Amniotic stem cell (primary cell): Measurements from ENCODE around the gene UMAD1.
"Not testable (repeated sequence)": the region's sequence is repeated elsewhere in the genome, so short reads cannot be mapped to it uniquely, and the experiment has no call there.

Experiments used
- DNase-seq: peaks from one replicate; lab custom pipeline; 2025; lab: John Stamatoyannopoulos, UW

The UMAD1 gene

DNA sequence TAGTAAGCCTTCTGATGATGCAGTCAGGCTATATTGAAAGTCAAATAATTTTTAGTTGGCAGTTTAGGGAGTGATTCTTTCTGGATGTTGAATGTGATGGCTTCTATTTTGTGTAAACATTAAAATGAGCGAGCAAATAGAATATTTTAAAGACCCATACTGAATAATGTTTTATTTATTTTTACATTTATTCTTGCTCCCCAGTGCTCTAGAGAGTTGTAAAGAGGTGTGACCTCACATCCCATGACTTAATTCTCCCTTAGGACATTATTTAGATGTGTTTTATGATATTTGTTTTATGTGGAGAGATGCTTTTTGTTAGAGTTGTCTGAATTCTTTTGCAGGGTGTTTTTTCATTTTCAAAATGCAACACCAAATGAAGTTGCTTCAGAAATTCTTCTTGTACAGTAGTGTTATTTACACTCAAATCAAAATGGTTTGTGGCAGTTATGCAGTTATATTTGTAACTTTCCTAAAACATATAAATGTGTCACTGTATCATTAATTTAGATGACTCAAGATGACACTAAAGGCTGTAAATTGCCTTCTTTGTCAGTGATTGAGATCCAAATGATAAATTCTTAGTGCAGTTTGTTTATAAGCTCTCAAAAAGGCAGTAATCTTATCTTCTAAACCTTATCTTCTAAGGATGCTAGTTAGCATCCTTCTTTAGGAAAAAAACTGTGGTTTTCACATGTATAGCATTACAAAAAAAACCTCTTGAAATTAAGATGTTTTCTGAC lies 12.4 kb downstream of the UMAD1 start:
- DNase-seq = no peak

DNA sequence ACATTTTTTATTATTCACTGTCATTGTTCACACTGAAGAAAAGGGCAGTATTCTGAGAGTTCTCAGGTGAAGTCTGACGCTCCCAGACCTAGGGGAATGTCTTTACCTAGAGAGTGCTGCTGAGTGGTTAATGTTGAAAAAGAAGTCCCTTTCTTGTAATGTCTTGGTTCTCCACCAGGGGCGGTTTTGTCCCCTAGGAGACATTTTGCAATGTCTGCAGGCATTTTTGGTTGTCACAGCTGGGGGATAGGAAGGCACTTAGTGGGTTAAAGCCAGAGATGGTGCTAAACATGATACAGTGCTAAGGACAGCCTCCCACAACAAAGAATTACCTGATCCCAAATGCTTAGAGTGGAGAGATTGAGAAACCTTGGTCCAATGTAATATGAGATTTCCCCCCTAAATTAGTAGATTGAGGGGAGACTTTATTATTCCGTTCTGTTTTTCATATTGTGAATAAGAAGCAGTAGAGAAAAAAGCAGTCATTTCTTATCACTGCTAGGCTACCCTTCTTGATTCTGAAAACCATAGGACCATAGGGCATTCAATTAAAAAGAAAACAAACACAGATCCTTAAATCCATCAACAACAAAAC lies 13.1 kb downstream of the UMAD1 start:
- no peak for DNase-seq

DNA sequence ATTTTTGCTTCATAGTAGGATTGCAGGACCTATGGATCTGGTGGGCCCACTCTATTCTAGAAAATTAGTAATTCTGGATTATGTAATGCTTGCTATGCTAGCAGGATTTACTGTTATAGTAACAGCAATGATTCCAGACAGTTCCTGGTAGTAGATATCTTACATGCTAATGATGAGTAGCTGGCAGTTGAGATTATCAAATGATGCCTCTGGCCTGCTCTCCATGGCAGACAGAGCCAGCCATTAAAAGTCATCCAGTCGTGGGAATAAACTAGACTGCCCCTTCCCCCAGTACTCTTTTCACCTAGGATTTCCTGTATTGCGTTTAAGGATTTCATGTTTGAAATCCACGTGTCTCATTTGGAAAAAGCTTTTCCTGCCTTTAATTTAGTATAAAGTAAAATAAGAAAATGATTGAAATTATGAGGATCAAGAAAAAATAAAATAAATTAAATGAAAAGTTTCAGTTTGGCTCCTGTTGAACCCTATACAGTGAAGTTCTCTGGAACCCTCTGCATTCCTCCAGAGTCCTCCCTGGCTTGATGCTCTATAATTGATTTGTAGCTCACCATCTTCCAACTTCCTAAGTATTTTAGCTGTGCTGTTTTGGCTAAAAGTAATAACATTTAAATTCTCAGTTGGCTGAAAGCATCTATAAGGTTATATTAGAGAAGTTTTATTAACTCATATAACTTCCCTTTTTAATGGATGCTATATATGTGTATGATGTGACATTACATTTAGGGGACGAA lies 14.6 kb downstream of the UMAD1 start:
- no peak for DNase-seq

DNA sequence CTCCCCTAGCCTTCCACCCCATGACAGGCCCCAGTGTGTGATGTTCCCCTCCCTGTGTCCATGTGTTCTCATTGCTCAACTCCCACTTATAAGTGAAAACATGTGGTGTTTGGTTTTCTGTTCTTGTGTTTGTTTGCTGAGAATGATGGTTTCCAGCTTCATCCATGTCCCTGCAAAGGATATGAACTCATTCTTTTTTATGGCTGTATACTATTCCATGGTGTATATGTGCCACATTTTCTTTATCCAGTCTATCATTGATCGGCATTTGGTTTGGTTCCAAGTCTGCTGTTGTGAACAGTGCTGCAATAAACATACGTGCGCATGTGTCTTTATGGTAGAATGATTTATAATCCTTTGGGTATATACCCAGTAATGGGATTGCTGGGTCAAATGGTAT lies 15.9 kb downstream of the UMAD1 start:
- not testable (repeated sequence) for DNase-seq

DNA sequence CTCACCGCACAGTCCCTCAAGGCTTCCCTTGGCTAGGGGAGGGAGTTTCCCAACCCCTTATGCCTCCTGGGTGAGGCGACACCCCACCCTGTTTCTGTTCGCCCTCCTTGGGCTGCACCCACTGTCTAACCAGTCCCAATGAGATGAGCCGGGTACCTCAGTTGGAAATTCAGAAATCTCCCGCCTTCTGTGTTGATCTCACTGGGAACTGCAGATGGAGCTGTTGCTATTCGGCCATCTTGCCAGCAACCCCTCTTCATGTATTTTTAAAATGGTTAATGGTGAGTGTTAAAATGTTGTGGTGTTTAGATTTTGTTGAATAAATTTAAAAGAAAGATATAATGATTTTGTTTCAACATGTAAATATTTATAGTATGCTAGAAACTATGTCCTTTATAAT lies 22.0 kb downstream of the UMAD1 start:
- DNase-seq = no peak

DNA sequence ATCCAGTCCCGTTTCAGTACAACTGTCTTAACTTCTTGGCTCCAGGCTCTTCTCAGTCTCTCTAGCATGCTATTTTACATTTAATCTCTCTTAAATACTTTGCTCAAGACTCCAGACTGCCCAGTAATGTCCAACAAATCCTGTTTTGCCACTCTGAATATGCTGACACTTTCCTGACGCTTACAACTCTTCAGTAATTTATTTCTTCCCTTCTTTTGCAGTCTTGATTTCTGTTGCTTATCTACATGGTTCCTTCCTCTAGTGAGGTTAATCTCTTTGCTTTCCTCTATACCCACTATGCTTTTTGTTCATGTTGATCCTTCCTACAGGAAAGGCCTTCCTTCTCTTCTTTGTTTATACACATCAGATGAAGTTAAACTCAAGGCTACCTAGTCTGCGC lies 23.7 kb downstream of the UMAD1 start:
- DNase-seq = no peak

DNA sequence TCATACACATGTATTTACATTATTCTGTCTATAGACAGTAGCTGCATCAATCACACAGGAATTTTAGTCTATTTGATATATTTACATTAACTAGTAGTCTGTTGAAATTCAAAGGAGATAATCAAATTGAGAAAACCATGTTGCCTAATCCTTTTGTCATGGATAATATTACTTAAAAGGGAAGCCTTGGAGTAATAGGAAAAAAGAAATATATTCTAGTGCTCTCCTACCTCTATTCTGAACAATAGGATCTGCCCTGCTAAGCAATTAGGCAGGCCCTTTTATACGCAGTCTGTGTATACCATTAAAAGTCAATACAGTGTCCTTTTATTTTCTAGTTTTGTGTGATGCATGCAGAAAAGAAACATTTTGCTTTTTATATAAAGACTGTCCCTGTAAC lies 24.5 kb downstream of the UMAD1 start:
- DNase-seq = no peak

DNA sequence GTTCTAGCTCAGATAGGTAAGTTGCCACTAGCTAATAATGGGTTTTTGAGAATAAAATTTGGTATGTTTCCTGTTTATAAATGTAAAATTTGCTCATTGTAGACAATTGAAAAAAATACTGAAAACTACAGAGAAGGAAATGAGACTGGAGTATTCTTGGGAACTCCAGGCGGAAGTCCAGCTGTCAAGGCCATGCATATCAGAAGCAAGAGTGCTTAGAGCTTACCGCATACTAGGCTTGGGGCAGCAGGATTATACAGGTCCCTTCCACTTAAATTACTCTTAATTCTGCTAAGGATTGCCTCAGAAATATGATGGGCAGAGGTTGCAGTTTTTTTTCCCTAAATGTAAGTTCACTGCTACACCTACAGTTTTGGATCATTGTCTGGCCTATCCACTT lies 26.6 kb downstream of the UMAD1 start:
- no peak for DNase-seq

DNA sequence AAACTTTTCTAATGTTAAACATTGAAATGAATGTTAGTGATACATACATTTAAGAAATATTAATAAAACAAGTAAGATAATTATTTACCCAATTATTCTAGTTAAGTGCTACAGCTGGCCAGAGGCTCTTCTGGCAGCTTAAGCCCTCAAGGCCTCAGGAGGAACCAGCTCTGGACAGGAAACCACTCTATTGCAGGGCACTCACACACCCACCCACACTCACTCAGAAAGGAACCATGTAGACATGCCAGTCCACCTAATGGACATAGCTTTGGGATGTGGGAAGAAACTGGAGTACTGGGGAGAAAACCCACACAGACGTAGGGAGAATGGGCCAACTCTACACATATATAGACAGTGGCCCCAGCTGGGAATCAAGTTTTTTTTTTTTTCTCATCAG lies 28.2 kb downstream of the UMAD1 start:
- DNase-seq = no peak

DNA sequence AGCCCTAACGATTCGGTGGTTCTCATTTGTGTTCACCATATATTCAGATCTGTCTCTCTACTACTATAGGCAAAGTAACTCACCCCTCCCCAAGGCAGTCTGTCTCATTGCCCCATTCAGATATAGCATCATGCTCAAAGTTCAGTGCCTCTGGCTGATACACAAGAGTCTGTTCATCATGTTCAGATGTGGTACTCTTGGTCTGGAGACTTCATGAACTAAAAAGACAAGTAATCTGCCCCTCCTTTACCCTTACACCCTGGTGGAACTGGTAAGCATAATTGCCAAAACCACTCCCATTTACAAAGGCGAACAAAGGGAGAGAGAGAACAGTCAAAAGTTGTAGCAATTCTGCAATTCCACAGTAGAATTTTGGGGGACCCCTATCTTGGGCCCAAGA lies 29.9 kb downstream of the UMAD1 start:
- DNase-seq = no peak

DNA sequence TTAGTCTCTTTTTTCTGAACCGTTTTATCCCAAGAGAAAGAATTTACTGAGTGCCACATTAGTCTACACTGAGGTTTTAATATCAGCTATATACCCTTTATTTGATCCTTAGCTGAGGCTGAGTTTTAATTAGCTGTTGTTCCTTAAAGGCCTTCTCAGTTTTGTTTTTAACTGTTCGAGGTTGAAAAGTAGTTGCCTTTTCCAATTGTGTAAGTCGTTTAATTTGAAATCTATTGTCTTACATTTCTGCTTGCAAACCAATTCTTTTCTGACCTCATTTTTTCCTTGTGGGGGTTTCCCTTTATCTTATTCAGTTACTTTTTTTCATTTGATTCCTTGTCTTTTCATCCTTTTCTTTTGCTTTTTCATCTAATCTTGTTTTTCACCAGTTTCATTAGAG lies 30.8 kb downstream of the UMAD1 start:
- DNase-seq = no peak

DNA sequence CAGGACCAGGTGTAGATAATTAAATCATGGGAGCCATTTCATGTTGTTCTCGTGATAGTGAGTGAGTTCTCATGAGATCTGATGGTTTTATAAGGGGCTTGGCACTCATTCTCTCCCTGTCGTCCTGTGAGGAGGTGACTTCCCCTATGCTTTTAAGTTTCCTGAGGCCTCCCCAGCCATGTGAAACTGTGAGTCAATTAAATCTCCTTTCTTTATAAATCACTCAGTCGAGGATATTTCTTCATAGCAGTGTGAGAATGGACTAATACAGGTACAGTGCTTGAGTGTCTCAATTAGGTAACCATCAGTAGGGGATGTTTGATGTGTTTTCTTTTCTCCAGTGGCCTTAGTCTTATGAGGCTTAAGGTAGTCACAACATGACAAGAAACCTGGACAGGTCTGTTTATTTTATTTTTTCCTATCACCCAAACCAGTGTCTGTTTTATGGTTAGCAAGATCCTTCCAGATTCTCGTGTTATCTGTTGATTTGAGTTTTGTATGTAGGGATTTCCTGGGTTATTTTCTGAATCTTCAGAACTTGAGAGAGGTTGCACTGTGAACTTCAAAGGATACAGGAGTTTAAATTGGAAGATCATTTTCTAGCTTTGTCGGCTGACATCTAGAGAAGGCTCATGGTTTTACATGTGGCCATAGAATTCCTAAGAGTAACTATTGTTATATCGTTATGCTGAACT lies 32.1 kb downstream of the UMAD1 start:
- DNase-seq = no peak

DNA sequence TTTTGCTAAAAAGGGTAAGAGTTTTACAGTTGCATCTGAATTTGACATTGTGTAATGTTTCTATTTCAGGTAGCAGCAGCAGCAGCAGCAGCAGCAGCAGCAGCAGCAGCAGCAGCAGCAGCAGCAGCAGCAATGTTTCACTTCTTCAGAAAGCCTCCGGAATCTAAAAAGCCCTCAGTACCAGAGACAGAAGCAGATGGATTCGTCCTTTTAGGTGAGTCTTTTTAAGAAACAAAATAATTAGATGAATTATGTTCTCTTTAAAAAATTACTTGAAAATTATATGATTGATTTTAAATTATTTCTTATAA lies 32.6 kb downstream of the UMAD1 start:
- no peak for DNase-seq

DNA sequence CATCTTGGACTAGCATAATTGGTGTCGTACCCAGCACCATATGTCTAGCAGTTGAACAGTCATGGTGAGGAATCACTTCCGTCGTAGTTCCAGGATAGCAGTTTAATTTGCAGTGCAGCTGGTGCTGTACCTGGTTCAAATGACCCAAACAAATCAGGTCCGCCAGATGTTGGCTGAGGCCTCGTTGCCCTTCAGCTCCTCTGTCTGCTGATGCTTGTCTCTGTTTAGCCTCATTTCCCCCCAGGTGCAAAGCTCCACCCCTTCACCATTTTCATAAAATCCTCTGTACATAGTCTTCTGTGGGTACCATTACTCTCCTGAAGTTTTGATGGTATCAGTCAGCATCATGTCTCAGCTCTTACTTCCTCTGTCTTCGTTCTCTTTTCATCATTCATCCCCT lies 35.1 kb downstream of the UMAD1 start:
- DNase-seq = no peak

DNA sequence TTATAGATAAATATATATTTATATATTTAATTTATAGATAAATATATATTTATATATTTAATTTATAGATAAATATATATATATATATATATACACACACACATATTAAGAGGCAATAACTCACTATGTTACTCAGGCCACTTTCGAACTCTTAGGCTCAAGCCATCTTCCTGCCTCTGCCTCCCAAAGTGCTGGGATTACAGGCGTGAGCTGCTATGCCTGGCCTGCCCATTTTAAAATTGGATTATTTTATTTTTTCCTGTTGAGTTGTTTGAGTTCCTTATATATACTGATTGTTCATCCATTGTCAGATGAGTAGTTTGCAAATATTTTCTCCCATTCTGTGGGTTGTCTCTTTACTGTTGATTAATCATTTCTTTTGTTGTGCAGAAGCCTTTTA lies 39.1 kb downstream of the UMAD1 start:
- not testable (repeated sequence) for DNase-seq

DNA sequence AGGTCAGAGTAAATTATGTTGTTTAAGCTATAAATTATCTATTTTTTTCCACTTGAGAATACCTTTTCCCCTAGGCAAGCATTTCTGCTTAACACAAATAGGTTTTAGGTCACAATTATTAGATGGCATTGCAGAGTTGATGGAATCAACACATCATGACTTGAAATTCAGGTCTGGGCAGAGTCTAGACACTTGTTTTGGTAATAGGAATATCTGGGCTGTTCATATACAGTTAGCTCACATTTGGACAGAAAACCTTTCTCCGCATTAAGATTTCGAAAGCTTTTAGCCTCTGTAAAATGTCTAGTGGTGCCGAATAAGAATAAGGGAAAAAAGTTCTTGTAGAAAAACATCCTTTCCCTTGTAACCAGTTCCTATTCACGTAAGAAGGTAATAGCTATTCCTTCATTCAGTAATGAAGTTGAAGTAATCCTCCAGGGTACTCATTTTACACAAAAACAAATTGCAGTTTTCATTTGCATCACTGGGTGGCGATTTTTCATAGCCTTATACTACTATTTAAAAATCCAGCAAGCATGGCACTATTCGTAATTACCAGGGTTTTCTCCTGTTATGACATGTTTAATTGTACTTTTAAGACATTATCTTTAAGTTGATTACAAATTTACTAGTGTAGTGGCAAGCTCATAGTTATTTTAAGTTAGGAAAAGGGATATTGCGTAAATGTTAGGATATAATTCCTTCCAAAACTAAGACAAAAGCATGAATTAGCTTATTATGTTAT lies 40.8 kb downstream of the UMAD1 start:
- no peak for DNase-seq

DNA sequence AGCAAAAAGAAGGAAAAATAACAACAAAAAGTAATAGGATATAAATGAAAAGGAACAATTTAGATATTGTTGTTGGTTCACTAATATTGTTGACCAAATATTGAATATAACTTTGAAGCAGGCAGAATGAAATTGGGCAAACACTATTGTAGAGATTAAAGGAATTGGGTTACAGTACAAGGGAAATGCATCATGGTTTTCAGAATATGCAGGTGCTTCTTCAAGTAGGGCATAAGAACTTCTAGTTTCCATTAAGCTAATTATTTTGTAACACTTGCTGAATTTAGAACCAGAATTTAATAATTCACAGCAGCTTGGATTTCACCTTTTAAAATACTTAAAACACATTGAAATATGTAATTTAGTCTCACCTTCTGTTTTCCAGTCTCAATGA lies 41.4 kb downstream of the UMAD1 start:
- no peak for DNase-seq

DNA sequence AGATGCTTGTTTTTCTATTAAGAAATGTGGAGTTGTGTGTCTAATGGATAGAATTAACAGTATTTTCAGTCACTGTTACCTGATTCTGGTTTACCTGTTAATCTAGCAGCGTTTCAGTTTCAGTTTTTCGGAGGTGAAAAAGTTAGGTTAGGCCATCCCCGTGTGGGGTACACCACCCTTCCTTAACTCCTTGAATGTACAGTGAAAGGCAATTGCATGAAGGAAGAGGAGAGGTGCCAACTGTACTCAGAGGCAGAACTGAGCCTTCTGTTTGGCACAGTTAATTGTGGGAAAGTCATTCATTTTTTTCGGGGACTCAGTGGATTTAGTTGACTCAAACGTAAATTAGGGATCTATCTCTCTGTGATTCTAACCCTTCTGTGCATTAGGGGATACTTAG lies 42.3 kb downstream of the UMAD1 start:
- no peak for DNase-seq

DNA sequence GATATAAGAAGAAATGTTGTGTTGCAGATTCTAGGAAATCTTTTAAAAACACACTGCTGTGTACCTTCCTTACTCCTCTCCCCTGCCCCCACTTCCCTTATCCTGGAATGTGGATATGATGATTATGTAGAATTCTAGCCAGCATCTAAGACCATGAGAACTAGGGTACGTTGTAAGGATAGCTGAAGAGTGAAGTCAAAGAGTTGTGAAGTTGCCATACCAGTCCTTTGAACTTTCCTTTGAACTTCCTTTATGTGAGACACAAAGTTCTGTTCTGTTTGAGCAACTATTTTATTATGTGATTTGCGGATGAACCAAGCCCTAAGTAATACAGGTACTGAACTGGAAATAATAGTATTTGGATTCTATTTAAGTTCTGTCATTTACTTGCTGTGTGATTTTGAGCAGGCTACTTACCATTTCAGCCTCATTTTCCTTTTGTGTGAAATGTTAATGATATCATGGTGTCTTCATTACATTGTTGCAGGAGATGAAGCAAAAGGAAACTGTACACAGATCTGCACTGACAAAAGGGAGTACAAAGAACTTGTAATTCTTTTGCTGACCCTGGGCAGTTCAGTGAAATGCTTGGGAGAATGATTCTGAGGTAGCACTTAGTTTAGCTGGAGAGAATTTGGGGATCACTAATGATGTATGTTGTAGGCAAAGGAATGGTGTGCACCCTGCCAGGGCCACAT lies 46.4 kb downstream of the UMAD1 start:
- DNase-seq = no peak

DNA sequence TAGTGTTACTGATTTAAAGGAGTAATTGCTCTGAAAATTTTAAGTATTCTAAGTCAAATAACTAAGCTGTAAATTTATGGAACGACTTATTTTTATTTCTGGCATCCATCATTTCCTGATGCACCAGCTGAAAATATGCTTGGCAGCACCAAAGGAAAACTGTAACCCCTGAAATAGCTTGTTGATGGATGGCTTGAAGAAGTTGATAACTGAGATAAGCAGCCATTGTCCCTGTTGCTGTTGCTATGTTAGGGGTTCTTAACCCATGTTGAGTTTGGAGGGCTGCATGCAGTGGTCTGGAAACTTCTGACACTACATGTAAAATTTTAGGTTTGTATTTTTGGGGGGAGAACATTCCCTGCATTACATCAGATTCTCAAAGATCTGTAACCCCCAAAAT lies 47.2 kb downstream of the UMAD1 start:
- no peak for DNase-seq

DNA sequence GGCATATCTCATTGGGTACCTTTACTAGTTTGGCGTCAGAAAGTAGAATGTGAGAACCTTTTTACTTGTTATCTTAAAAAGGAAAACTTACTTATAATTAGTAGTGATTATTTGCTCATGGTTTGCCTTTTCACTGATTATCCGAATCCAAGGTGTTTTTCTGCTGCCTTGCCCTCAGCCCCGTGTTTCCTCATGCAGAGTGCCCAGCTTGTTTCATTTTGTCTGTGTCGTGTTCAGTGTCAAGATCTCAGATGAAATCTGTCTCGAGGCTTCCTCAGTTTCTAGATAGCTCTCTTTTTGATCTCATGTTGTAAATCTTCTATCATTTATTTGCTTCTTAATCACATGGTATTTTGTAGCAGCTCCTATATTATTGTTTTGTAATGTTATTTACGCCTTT lies 47.8 kb downstream of the UMAD1 start:
- no peak for DNase-seq

DNA sequence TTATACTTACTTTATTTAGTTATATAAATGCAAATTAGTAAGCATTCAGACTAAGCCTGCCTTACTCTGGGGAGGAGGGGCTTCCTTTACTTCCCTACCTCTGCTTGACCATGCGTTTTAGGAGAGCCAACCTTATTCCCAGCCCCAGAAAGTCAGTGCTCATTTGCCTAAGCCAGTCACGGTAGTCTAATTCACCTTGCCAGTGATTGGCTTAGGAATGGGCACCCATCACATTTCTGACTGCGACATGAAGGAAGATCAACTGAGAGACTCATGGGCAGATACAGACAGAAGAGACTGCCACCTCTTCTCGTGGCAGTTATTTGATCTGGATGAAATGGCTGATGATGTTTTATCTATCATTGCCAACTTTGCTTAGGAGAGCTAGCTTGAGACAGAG lies 48.4 kb downstream of the UMAD1 start:
- no peak for DNase-seq
